Pulmonary artery endothelial cell (primary cell): ENCODE measurements around the gene ABHD16B. TPM values are rescaled to one million over a fixed set of nuclear protein-coding genes. Genes with fewer than 3 reads are reported as not detected.

Experiments
- DNase-seq: peaks from one replicate; pipeline ENCODE4 v3.0.0-alpha.2; 2011; ENCODE audit warnings: low read depth, low spot score
- total RNA-seq: library from RNA; depleted of rRNA; stranded (reverse); fragments of >200 nt; gene quantifications from 2 replicates; pipeline ENCODE4 v1.2.3, GENCODE V29; 2014

Gene ABHD16B
- total RNA-seq, 1 donor from 2014 or later, result not detected

- DNase-seq, result peak; percentile 55
Observed at GRCh38 chr20:63894358-63895201, 33.3 kb downstream of the ABHD16B start, which contains the start of gene DNAJC5. Gene DNAJC5, plus strand, starts transcription at chr20:63895126. Its CDS starts 33,220 bp downstream, at chr20:63928346.

DNA sequence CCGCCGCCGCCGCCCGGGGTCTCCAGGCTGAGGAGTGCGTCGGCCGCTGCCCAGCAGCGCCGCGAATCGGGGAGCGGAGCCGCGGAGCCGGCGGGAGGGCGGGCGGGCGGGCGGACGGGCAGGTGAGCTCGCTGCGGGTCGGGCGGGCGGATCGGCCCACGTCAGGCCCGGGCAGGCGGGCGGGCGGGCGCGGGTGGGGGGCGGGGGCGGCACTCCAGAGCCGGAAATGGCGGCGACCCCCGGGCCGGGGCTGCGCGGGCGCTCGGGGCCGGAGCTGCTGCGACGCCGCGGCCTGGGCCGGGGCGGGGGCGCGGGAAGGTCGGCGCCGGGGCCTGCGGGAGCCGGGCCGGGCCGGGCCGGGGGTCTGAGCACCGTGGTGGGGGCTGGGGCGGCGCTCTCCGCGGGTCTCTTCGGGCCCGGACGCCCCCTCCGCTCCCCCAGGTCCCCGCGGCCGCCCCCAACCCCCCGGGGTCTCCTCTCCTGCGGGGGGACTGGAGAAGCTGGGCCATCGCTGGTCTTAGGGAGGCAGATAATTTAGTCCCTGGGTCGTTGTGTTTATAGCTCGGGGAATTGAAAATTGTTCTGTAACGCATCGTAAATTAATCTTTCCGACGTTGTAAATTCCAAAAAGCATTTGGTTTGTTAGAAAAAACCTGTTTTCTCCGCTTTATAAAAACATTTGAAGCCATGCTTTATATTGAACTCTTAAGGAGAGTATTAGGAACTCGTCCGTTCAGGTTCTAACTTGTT lies 34.1 kb downstream of the ABHD16B start:
- DNase-seq, result no peak

- DNase-seq, result no peak
Observed at GRCh38 chr20:63895952-63896263, 34.6 kb downstream of the ABHD16B start.

GRCh38 chr20:63896264-63897105 lies 35.2 kb downstream of the ABHD16B start:
- DNase-seq, result no peak

GRCh38 chr20:63897978-63898561 lies 36.8 kb downstream of the ABHD16B start:
- no peak for DNase-seq

DNA sequence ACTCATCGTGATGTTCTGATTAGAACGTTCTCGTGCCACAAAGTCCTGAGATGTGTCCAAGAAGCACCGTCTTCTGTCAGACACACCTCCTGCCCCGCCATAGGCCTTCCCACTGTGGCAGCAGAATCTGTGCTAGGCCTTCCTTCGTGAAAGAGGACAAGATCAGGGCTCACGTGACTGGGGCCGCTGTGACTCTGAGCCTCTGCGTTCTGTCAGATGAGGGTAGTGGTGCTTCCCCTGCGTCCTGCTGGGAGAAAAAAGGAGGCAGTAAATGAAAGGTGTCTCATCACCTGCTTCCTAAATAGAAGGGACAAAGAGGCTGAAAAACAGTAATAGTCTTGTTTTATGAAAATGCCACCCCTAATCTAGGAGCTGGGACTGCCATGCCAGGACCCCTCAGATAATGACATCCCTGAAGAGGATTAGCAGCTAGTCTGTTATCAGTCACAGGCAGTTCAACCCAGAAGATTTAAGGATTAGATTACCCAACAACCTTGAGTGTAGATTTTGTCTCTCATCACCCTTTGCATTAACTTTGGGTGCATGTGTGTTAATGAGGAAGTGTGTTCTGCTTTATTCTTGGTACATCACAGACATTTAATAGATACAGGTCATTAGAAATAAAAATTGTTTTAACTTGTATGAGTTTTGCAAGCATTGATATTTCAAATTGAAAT lies 37.7 kb downstream of the ABHD16B start:
- no peak for DNase-seq

DNA sequence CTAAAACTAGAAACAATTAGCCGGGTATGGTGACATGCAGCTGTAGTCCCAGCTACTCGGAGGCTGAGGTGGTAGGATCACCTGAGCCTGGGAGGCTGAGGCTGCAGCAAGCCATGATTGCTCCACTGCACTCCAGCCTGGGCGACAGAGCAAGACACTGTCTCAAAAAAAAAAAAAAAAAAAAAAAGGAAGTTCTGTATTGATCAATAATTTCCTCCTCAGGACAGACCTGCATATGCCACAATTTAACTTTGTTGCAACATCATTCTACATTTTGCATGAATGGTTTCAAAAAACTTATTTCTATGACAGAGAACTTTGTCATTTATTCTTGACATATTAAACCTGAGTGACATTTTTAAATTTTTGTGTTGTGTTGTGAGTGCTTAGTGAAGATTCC lies 39.1 kb downstream of the ABHD16B start:
- DNase-seq, result no peak

DNA sequence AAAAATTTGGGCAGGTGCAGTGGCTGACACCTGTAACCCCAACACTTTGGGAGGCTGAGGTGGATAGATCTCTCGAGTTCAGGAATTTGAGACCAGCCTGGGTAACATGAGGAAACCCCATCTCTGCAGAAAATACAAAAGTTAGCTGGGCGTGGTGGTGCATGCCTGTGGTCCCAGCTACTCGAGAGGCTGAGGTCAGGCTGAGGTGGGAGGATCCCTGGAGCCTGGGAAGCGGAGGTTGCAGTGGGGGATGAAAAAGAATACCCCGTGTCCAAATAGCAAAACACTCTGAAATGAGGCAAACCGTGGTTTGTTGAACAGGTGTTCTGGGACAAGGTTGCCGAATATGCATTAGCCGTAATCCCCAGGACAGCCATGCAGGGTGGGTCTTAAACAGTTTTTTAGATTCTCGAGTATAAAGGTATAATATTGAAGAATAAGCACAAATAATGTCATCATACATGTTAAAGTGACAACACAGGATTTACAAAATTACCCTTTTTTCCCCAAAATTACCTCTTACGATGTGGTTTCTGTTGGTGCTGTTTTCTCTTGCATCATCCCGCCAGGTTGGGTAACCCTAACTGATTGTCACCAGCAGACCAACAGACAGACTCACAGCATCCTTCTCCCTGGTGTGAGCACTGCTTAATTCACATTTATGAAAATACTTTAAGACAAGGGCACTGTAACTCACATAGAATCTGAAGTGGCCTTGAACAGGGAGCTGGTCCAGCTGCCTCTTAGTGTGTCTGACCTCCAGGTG lies 42.7 kb downstream of the ABHD16B start:
- DNase-seq, result no peak

GRCh38 chr20:63908008-63908682 lies 46.8 kb downstream of the ABHD16B start:
- no peak for DNase-seq

- DNase-seq, result no peak
Observed at GRCh38 chr20:63911176-63911575, 49.9 kb downstream of the ABHD16B start.

Other genes starting within 250 kb of the ABHD16B start
- gene GMEB2, start 234.4 kb upstream of the ABHD16B start, total RNA-seq, result 10.0 and 10.5 TPM in 2 replicates
- gene STMN3, start 208.1 kb upstream of the ABHD16B start, total RNA-seq, result 3.1 and 7.2 TPM in 2 replicates
- gene RTEL1, start 203.2 kb upstream of the ABHD16B start, total RNA-seq, result 16.8 and 21.4 TPM in 2 replicates
- 37.0 and 118 TPM in 2 replicates for gene TNFRSF6B, start 164.8 kb upstream of the ABHD16B start, total RNA-seq
- 37.7 and 49.0 TPM in 2 replicates for gene ARFRP1, start 153.5 kb upstream of the ABHD16B start, total RNA-seq
- 21.2 and 30.6 TPM in 2 replicates for gene ZGPAT, start 153.5 kb upstream of the ABHD16B start, total RNA-seq
- 1.6 and 2.8 TPM in 2 replicates for gene LIME1, start 124.8 kb upstream of the ABHD16B start, total RNA-seq
- 14.1 and 14.5 TPM in 2 replicates for gene SLC2A4RG, start 121.7 kb upstream of the ABHD16B start, total RNA-seq
- 7.2 and 13.0 TPM in 2 replicates for gene ZBTB46, start 30.2 kb upstream of the ABHD16B start, total RNA-seq
- gene TPD52L2, start 3.8 kb downstream of the ABHD16B start, total RNA-seq, result 139 and 153 TPM in 2 replicates
- gene DNAJC5, start 33.6 kb downstream of the ABHD16B start, total RNA-seq, result 106 and 113 TPM in 2 replicates
- gene UCKL1, start 94.9 kb downstream of the ABHD16B start, total RNA-seq, result 28.9 and 30.4 TPM in 2 replicates
- gene ZNF512B, start 108.4 kb downstream of the ABHD16B start, total RNA-seq, result 11.7 and 13.1 TPM in 2 replicates
- gene SAMD10, start 118.1 kb downstream of the ABHD16B start, total RNA-seq, result 1.5 and 2.5 TPM in 2 replicates
- gene PRPF6, start 119.6 kb downstream of the ABHD16B start, total RNA-seq, result 71.7 and 83.0 TPM in 2 replicates
- gene C20orf204, start 174.7 kb downstream of the ABHD16B start, total RNA-seq, result 1.7 and 1.9 TPM in 2 replicates
- 11.1 and 27.3 TPM in 2 replicates for gene SOX18, start 188.1 kb downstream of the ABHD16B start, total RNA-seq
- 18.0 and 27.8 TPM in 2 replicates for gene TCEA2, start 201.7 kb downstream of the ABHD16B start, total RNA-seq
- gene RGS19, start 218.0 kb downstream of the ABHD16B start, total RNA-seq, result 19.1 and 22.2 TPM in 2 replicates
- gene OPRL1, start 218.6 kb downstream of the ABHD16B start, total RNA-seq, result 2.0 and 2.6 TPM in 2 replicates
- gene LKAAEAR1, start 222.9 kb downstream of the ABHD16B start, total RNA-seq, result not detected in 2 replicates
- not detected in 2 replicates for gene NPBWR2, start 246.1 kb downstream of the ABHD16B start, total RNA-seq